ENCODE data around the gene TECRL. TPM values are rescaled to one million over a fixed set of nuclear protein-coding genes. Genes with fewer than 3 reads are reported as not detected.

TECRL gene
- total and polyA plus RNA-seq, 10 of the 15 experiments (the other 5 are each of a cell fraction or from before 2014, with no cell fraction given) = 0.10 TPM; not detected in 9

- POLR2A ChIA-PET = no interaction called here
- 43% methylated on average over 3 of the region's 3 CpGs for WGBS (ENCODE audit: insufficient coverage, insufficient replicate concordance, low lambda C conversion rate, missing lambda C conversion rate)
- Histone ChIP-seq H3K27ac (ENCODE audit: control insufficient read depth, insufficient read depth) (no peak overlapping the region), H2AFZ (ENCODE audit: control insufficient read depth, low read depth, low read length) (no peak overlapping the region), H4K20me1 (ENCODE audit: control insufficient read depth, insufficient read depth) (no peaks in the 10 kb centered on the region), H3K27me3 (replicated peaks in 1 of 2; ENCODE audit: control insufficient read depth in 2 of 2, insufficient read depth in 2 of 2, low read length in 1 of 2) (no peaks in the 10 kb centered on the region), H3K36me3 (ENCODE audit: control insufficient read depth in 2 of 2, insufficient read depth in 2 of 2, low read length in 1 of 2) (no peaks in the 10 kb centered on the region), H3K4me2 (ENCODE audit: control insufficient read depth, insufficient read depth) (no peak overlapping the region), H3K4me1 (ENCODE audit: control insufficient read depth, insufficient read depth, low read length) (no peaks in the 10 kb centered on the region), H3K4me3 (no peak overlapping the region), H3K9ac (ENCODE audit: control insufficient read depth, insufficient read depth, low read length) (no peak overlapping the region), H3K9me3 (replicated peaks; ENCODE audit: control insufficient read depth, insufficient read depth, low read length) (no peaks in the 10 kb centered on the region), H3K79me2 (ENCODE audit: control insufficient read depth, insufficient read depth, low read length) (no peaks in the 10 kb centered on the region)
- ATAC-seq (no peak), FAIRE-seq (no peak), DNase-seq (ENCODE audit: low read depth, low spot score) (no peak)
- in situ Hi-C loops (cut with MboI) = no loop called here
- TF ChIP-seq PKNOX1 (IDR thresholded peaks at IDR 0.05) (peak; percentile 43; the same call in 1 of the 2 replicates), ZBTB11 (CRISPR knock-in tag; IDR thresholded peaks at IDR 0.05) (no peak), HCFC1 (IDR thresholded peaks at IDR 0.05; ENCODE audit: low read length) (no peak), YY1 (IDR thresholded peaks at IDR 0.05; ENCODE audit: low read depth, low read length) (no peak), ELK1 (IDR thresholded peaks at IDR 0.05; ENCODE audit: low read depth, low read length) (no peak)
- CTCF ChIA-PET = interaction anchor here (0.6 kb wide), 1 partner anchor 385 kb away, joined by 3 read pairs; no protein-coding TSS in a partner anchor
- SMC1A ChIA-PET (ENCODE audit: uncharacterized antibody, unreplicated experiment) = no interaction called here
- BruUV-seq (replicated peaks) = no TSS peak
- RAD21 ChIA-PET (ENCODE audit: unreplicated experiment) = no interaction called here
- intact Hi-C loops (cut with micrococcal nuclease; ENCODE audit: unreplicated experiment) = no loop called here
These were observed 79.1 kb downstream of the TECRL start for GRCh38 chr4:64330143-64330542.
